HepG2 (cell line): Measurements from ENCODE around the gene RPS6KC1. TPM values are rescaled to one million over a fixed set of nuclear protein-coding genes. Genes with fewer than 3 reads are reported as not detected.

Experiments used
- BCLAF1 ChIP-seq: fragments of 450-650 bp; IDR thresholded peaks from 2 replicates; pipeline ENCODE4 v1.6.1; 2017; ENCODE audit warnings: mild to moderate bottlenecking
- CSRNP1 ChIP-seq: sonication (generic); formaldehyde crosslinking; IDR thresholded peaks from 2 replicates; pipeline ENCODE4 v1.8.1; 2023; ENCODE audit warnings: mild to moderate bottlenecking, missing genetic modification reagents
- ERF ChIP-seq: IDR thresholded peaks from 2 replicates; pipeline ENCODE4 v1.6.1; 2018; ENCODE audit warnings: missing biosample characterization, missing genetic modification reagents
- KAT8 ChIP-seq: IDR thresholded peaks from 2 replicates; pipeline ENCODE4 v1.6.1; 2016; ENCODE audit warnings: missing genetic modification reagents, missing compliant biosample characterization
- MAZ ChIP-seq, 2 experiments: sonication (generic) in 1 of 2; formaldehyde crosslinking in 1 of 2; IDR thresholded peaks; 2 replicates each; pipeline versions ENCODE4 v1.5.0 to v1.6.1; 2012 to 2020; ENCODE audit warnings: low read depth in 2 of 2, mild to moderate bottlenecking in 2 of 2, borderline replicate concordance in 1 of 2, improper control_type of control experiment in 1 of 2, low read length in 1 of 2, missing genetic modification reagents in 1 of 2, moderate library complexity in 1 of 2
- MBD4 ChIP-seq: IDR thresholded peaks from 2 replicates; pipeline ENCODE4 v1.6.1; 2012; ENCODE audit warnings: low read length, inconsistent platforms, borderline replicate concordance
- MEIS1 ChIP-seq: sonication (generic); formaldehyde crosslinking; IDR thresholded peaks from 2 replicates; pipeline ENCODE4 v1.9.0; 2021; ENCODE audit warnings: mild to moderate bottlenecking, missing genetic modification reagents, moderate library complexity, borderline replicate concordance
- NFATC3 ChIP-seq: sonication (generic); formaldehyde crosslinking; IDR thresholded peaks from 2 replicates; pipeline ENCODE4 v1.5.1; 2020; ENCODE audit warnings: mild to moderate bottlenecking, missing genetic modification reagents
- PHB2 ChIP-seq: fragments of 450-650 bp; IDR thresholded peaks from 2 replicates; pipeline ENCODE4 v1.6.1; 2018; ENCODE audit not compliant: partially characterized antibody
- RAD21 ChIP-seq: fragments of 450-650 bp; formaldehyde crosslinking; IDR thresholded peaks from 2 replicates; pipeline ENCODE4 v1.5.0; 2020; ENCODE audit warnings: mild to moderate bottlenecking
- SOX5 ChIP-seq: IDR thresholded peaks from 2 replicates; pipeline ENCODE4 v1.6.1; 2016; ENCODE audit warnings: borderline replicate concordance
- ZBTB44 ChIP-seq: sonication (generic); formaldehyde crosslinking; IDR thresholded peaks from 2 replicates; pipeline ENCODE4 v1.4.0; 2020; ENCODE audit warnings: missing genetic modification reagents
- ZNF160 ChIP-seq: sonication (generic); formaldehyde crosslinking; IDR thresholded peaks from 2 replicates; pipeline ENCODE4 v1.8.0; 2022; ENCODE audit warnings: mild to moderate bottlenecking, inconsistent platforms, missing genetic modification reagents
- ZNF280D ChIP-seq: sonication (generic); formaldehyde crosslinking; IDR thresholded peaks from 2 replicates; pipeline ENCODE4 v1.5.1; 2020; ENCODE audit warnings: mild to moderate bottlenecking, missing genetic modification reagents
- ZNF546 ChIP-seq: sonication (generic); formaldehyde crosslinking; conservative IDR thresholded peaks from 2 replicates; pipeline ENCODE4 v1.8.1; 2023; ENCODE audit warnings: mild to moderate bottlenecking, missing genetic modification reagents
- ZNF549 ChIP-seq: sonication (generic); formaldehyde crosslinking; IDR thresholded peaks from 2 replicates; pipeline ENCODE4 v1.5.0; 2020; ENCODE audit warnings: missing genetic modification reagents
- ZNF761 ChIP-seq: sonication (generic); formaldehyde crosslinking; conservative IDR thresholded peaks from 2 replicates; pipeline ENCODE4 v1.4.0; 2020; ENCODE audit warnings: mild to moderate bottlenecking, missing genetic modification reagents
- polyA plus RNA-seq, 8 experiments: library from polyadenylated mRNA; depleted of rRNA in 3 of 8; stranded (reverse) in 7 of 8; unstranded in 1 of 8; fragments of >200 nt; fragmentation: Illumina TruSeq in 4 of 8; extraction: Trizol in 4 of 8; gene quantifications; 2 replicates each; pipeline versions ENCODE4 v1.2.1 to v1.2.3, GENCODE V29; 2011 to 2016; ENCODE audit warnings: low read depth in 4 of 8, missing spikeins in 1 of 8, mixed read lengths in 1 of 8; ENCODE audit not compliant: insufficient read depth in 1 of 8
- total RNA-seq, 5 experiments: library from RNA; depleted of rRNA; stranded (reverse); fragments of >200 nt; fragmentation: Illumina TruSeq; extraction: Trizol; gene quantifications; 2 replicates each; pipeline ENCODE4 v1.2.3, GENCODE V29; 2016; ENCODE audit warnings: low read depth in 1 of 5
- TF ChIP-seq, protein P1 (sequence below): sonication (generic); formaldehyde crosslinking; IDR thresholded peaks from 2 replicates; pipeline ENCODE4 v1.4.0; 2020; ENCODE audit warnings: mild to moderate bottlenecking, missing genetic modification reagents

Gene RPS6KC1
- total and polyA plus RNA-seq, 2 of the 13 experiments (the other 11 are each of a cell fraction or from before 2014, with no cell fraction given), result 11.0 to 25.2 TPM

DNA sequence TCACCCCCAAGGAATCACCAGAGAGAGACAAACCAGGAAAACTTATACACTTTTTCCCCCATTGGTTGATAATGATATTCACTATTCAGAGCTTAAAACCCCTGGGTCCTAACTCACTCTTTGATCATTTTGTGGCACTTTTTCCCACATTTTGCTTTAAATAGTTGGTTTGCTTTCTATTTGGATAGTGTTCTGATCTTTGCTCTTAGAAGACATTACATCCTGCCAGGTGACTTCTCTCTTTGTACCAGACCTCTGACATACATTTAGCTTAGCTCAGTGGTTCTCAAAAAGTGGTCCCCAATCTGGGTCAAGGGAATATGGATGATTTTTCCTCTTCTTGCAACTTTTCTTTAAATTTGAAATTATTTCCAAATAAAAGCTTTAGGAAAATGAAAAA, 228.4 kb downstream of the RPS6KC1 start (continued):
- no peak for TF ChIP-seq ZNF160 (CRISPR knock-in tag)
- peak; percentile 39; the same call in 1 of the 2 replicates for TF ChIP-seq ZNF280D (CRISPR knock-in tag)
- TF ChIP-seq ZNF761 (CRISPR knock-in tag), result no peak
- TF ChIP-seq, protein P1, sequence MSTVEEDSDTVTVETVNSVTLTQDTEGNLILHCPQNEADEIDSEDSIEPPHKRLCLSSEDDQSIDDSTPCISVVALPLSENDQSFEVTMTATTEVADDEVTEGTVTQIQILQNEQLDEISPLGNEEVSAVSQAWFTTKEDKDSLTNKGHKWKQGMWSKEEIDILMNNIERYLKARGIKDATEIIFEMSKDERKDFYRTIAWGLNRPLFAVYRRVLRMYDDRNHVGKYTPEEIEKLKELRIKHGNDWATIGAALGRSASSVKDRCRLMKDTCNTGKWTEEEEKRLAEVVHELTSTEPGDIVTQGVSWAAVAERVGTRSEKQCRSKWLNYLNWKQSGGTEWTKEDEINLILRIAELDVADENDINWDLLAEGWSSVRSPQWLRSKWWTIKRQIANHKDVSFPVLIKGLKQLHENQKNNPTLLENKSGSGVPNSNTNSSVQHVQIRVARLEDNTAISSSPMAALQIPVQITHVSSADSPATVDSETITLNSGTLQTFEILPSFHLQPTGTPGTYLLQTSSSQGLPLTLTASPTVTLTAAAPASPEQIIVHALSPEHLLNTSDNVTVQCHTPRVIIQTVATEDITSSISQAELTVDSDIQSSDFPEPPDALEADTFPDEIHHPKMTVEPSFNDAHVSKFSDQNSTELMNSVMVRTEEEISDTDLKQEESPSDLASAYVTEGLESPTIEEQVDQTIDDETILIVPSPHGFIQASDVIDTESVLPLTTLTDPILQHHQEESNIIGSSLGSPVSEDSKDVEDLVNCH (CRISPR knock-in tag), result no peak
- no peak for TF ChIP-seq NFATC3
- TF ChIP-seq KAT8 (CRISPR knock-in tag), result 0 out of 2 replicates have a peak, but pooled peaks have one; percentile 16
- TF ChIP-seq MBD4, result peak; percentile 22; the same call in 1 of the 2 replicates
- TF ChIP-seq ZBTB44 (CRISPR knock-in tag), result no peak
- TF ChIP-seq ZNF546 (CRISPR knock-in tag), result no peak
- no peak for TF ChIP-seq RAD21
- TF ChIP-seq PHB2, result no peak
- TF ChIP-seq ZNF549, result no peak
- TF ChIP-seq MAZ (IDR thresholded peaks at IDR 0.05; ENCODE audit: borderline replicate concordance, low read depth, low read length), result no peak
- no peak for TF ChIP-seq MAZ (CRISPR knock-in tag; IDR thresholded peaks at IDR 0.05; ENCODE audit: low read depth)
- no peak for TF ChIP-seq CSRNP1 (CRISPR knock-in tag)
- 0 out of 2 replicates have a peak, but pooled peaks have one; percentile 25 for TF ChIP-seq MEIS1 (CRISPR knock-in tag)
- TF ChIP-seq BCLAF1, result no peak
- TF ChIP-seq ERF (CRISPR knock-in tag), result 0 out of 2 replicates have a peak, but pooled peaks have one; percentile 32
- peak; percentile 64; the same call in 1 of the 2 replicates for TF ChIP-seq SOX5 (CRISPR knock-in tag)
